ENCODE data around the gene FYN.
A peak's percentile ranks its signal among the peaks of the same experiment; 100 is the strongest.
"Not testable (repeated sequence)": the region's sequence is repeated elsewhere in the genome, so short reads cannot be mapped to it uniquely, and the experiment has no call there.

Gene FYN

DNA sequence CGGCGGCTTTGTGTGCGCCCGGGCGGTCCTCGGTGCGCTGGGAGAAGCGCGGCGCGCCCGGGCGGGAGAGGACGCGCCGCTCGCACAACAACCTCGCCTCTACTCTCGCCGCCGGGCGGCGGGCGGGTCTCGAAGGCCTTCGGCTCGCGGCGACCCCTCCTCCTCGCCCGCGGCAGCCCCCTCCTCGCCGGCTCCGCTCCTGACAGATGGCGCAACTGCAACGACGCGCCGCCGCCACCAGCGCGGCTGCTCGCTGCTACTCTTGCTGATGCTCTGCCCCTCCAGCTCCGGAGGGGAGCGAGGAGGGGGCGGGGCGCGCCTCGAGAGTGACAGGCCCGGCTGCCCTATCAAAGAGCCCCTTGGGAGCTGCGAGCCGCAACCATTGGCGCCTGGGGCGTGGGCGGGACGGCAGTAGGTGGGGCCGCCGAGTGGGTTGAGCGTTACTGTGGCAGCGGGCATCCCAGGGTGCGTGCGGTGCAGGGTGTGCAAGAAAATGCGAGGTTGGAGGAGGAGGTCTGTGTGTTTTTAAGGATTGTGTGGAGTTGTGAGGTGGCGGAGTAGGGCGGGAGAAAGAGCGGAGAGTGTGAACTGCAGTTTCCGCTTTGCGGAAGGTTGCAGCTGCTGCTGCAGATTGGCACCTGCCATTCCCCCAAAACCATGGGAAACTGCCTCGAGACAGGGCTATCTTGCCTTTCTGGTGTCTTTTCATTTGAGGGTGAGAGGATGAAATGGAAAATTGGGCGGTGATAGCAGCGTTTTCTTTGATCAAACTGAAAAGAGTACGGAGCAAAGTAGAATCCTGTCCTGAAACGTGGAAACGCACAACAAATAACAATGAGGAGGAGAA lies at the start of gene FYN:
TSS of gene FYN (minus strand) at position 275 of the 847 bp plus-strand sequence. CDS start 153,401 bp downstream, outside the sequence.
- DNase-seq (ENCODE audit: extremely low spot score, insufficient read length, low read depth), result peak; percentile 98
- peak; percentile 91 for FAIRE-seq

DNA sequence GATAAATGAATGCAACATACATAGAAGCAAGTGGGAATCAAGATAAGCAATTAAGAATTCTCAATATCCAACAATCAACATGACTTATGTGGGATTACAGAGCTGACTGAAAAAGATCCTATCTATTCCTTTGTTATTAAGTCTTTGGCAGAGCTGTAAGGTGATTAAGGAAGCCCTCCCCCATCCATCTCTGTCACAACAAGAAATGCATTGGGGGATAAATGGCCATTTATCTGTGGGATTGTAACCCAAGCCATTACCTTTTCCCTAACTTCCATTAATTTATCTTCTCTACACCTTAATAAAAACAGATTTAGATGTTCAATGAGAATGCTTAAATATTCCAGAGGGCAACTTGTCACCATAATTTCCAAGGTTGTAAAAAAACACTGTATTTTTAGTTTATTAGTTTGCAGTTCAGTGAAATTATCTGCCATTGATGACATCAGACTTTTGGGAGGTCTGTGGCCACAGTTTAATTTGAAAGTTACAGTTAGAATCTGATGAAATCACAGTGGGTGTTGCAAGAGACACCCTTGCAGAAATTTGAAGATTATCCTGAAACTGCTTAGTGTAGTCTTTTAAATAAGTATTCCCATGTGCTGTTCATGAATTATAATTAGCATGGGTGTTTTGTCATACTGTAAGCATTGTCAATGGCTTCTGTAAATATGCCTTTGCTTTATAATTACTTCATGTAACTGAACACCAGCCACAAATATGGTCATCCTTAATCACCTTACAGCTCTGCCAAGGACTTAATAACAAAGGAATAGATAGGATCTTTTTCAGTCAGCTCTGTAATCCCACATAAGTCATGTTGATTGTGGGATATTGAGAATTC lies 49.4 kb upstream of the FYN start:
- no peak for FAIRE-seq
- no peak for DNase-seq (ENCODE audit: extremely low spot score, insufficient read length, low read depth)

GRCh38 chr6:111921103-111921502 lies 47.9 kb upstream of the FYN start:
- no peak for FAIRE-seq
- no peak for DNase-seq (ENCODE audit: extremely low spot score, insufficient read length, low read depth)

GRCh38 chr6:111920578-111920977 lies 47.3 kb upstream of the FYN start:
- FAIRE-seq, result no peak

DNA sequence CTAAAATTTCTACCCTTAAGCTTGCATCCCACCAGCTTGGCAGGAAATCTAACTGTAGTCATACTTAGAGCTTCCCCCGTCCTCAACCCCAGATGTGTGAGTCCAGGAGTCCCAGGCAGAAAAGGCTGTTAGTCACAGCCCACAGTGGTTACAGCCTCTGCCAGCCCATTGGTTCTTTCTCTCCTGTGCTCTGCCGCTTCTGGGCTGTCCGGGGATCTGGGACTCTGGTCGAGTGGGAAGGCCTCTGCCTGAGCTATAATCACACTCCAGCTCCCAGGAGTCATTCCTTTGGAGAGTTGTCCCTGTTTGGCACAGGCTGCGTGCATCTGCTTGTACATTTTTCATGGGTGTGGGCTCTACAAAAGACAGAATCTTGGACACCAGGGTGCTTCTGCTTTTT lies 45.6 kb upstream of the FYN start:
- FAIRE-seq (no peak), DNase-seq (ENCODE audit: extremely low spot score, insufficient read length, low read depth) (no peak)

More at GRCh38 chr6:111920578-111920977, 47.3 kb upstream of the FYN start:
- no peak for DNase-seq (ENCODE audit: extremely low spot score, insufficient read length, low read depth)

DNA sequence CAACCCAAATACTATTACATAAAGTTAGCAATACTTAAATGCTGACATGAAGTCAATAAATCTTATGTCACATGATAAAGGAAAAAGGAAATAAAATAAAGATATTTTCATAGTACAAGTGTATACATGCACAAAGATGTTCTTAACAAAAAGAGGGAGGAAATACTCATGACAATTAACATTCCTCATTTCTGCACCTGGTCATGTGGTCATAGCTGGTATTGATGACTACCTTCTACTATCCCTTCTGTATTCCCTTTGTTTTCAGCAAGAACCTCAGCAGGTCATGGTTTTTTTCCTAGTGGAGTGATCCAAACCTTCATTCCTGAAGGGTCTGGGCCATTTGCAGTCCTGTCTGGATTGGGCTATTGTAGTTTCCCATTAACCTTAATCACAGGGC lies 43.5 kb upstream of the FYN start:
- no peak for FAIRE-seq
- DNase-seq (ENCODE audit: extremely low spot score, insufficient read length, low read depth), result no peak

GRCh38 chr6:111914617-111915016 lies 41.4 kb upstream of the FYN start:
- no peak for FAIRE-seq

DNA sequence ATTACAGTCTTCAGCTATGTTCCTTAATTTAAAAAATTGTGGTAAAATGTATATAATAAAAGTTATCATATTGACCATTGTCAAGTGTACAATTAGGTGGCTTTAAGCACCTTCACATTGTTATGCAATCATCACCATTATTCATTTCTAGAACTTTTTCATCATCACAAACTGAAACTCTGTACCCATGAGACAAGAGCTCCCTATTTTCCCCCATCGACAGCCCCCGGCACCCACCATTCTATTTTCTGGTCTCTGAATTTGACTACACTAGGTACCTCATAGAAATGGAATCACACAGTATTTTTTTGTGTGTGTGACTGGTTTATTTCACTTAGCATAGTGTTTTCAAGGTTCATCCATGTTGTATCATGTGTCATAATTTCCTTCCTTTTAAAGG lies 39.7 kb upstream of the FYN start:
- DNase-seq (ENCODE audit: extremely low spot score, insufficient read length, low read depth) (no peak), FAIRE-seq (no peak)

More at GRCh38 chr6:111914617-111915016, 41.4 kb upstream of the FYN start:
- DNase-seq (ENCODE audit: extremely low spot score, insufficient read length, low read depth), result no peak

DNA sequence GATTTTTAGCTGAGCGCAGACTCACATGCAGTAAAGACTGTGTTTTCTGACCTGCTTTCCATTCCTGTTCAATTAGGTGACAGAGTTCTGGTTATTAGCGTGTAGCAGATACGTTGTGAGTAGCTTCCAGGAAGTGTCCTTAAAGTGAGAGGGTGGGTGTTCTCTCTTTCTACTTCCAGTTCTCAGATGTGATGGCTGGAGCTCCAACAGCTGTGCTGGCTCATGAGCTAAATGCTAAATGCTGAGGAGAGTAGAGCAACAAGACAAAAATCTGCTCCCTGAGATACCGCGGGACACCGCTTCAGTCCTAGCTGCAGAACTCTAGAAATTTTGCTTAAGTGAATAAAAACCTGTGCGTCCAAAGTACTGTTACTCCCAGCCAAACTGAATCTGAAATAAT lies 38.2 kb upstream of the FYN start:
- DNase-seq (ENCODE audit: extremely low spot score, insufficient read length, low read depth) (no peak), FAIRE-seq (no peak)

DNA sequence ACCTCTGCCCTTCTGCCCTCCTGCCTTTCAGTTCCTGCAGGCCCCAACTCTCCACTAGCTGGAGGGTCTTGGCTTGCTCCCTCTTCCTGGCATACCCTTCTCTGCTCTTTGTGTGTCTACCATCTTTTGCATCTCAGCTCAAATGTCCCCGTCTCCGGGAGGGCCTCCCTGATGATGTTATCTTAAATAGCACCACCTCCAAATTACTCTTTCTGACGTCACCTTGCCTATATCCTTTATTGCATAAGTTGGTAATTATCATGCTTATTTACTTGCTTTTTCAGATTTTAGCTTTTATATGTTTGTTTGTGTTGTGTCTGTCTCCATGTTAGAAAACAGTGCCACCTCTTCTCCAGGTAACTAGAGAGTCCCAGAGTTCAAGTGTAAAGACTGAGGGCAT lies 36.0 kb upstream of the FYN start:
- DNase-seq (ENCODE audit: extremely low spot score, insufficient read length, low read depth), result no peak
- FAIRE-seq, result no peak

DNA sequence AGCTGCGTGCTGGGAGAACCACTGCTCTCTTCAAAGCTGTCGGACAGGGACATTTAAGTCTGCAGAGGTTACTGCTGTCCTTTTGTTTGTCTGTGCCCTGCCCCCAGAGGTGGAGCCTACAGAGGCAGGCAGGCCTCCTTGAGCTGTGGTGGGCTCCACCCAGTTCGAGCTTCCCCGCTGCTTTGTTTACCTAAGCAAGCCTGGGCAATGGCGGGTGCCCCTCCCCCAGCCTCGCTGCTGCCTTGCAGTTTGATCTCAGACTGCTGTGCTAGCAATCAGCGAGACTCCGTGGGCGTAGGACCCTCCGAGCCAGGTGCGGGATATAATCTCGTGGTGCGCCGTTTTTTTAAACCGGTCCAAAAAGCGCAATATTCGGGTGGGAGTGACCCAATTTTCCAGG lies 35.1 kb upstream of the FYN start:
- FAIRE-seq; DNase-seq (ENCODE audit: extremely low spot score, insufficient read length, low read depth): not testable (repeated sequence)

DNA sequence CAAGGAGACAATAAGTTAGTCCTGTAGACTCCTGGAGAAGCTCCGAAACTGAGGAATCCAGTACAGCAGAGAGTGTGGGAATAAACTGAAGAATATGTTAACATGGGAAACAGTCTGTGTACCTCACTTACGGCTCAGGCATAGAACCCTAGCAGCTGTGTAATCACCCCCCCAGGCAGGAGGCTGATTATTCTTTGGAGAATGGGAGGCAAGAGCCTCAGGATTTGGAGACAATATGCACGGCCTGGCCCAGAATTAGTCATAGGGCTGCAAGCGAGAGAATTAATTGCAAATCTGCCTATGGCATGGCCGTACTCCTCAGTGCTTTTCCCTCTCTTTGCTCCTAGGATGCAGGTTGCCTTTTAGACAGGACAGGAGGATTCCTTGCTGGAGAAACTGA lies 27.5 kb upstream of the FYN start:
- FAIRE-seq, result no peak
- DNase-seq (ENCODE audit: extremely low spot score, insufficient read length, low read depth), result no peak

DNA sequence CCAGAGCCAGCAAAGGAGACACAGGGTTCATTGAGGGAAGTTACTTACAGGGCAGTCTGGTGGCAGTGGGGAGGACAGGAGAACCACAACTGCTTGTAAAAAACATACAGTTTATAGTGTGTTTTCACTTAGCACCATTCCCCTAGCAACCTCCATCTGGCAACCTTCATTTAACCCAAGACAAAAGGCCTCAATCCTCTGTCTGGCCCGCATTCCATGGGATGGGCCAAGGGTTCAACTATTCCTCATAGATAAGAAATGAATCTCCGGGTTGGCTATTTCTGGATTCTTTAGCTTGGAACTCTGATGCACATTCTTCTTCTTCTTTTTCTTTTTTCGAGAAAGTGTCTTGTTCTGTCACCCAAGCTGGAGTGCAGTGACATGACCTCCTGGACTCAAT lies 26.3 kb upstream of the FYN start:
- FAIRE-seq, result no peak

GRCh38 chr6:111898452-111898851 lies 25.2 kb upstream of the FYN start:
- DNase-seq (ENCODE audit: extremely low spot score, insufficient read length, low read depth) (no peak), FAIRE-seq (peak; percentile 5)

More for the DNA sequence above, 26.3 kb upstream of the FYN start:
- no peak for DNase-seq (ENCODE audit: extremely low spot score, insufficient read length, low read depth)

GRCh38 chr6:111894951-111895350 lies 21.7 kb upstream of the FYN start:
- FAIRE-seq (no peak), DNase-seq (ENCODE audit: extremely low spot score, insufficient read length, low read depth) (no peak)

- no peak for DNase-seq (ENCODE audit: extremely low spot score, insufficient read length, low read depth)
These were observed 21.0 kb upstream of the FYN start for GRCh38 chr6:111894272-111894671.

DNA sequence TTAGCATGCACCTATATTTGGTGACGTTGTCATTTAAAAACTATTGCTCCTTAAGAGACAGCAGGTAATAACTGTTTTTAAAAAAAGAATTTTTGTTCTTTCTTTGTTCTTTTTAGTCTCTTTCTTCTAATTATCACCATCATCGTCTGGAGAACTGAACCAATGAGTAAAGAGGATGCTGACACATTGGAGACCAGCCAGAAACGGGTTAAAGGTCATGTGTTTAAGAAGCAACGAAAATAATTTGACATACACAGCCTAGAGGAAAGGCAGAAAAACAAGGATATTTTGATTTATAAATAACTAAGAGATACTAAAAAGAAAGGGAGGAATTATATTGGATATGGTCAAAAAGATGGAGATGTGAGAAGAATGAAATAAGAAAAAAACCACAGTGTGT lies 19.2 kb upstream of the FYN start:
- DNase-seq (ENCODE audit: extremely low spot score, insufficient read length, low read depth), result no peak
- no peak for FAIRE-seq

More at GRCh38 chr6:111894272-111894671, 21.0 kb upstream of the FYN start:
- no peak for FAIRE-seq

- DNase-seq (ENCODE audit: extremely low spot score, insufficient read length, low read depth) (no peak), FAIRE-seq (no peak)
These were observed 17.7 kb upstream of the FYN start for GRCh38 chr6:111890988-111891387.

GRCh38 chr6:111888928-111889695 lies 15.9 kb upstream of the FYN start:
- DNase-seq (ENCODE audit: extremely low spot score, insufficient read length, low read depth) (no peak), FAIRE-seq (no peak)

DNA sequence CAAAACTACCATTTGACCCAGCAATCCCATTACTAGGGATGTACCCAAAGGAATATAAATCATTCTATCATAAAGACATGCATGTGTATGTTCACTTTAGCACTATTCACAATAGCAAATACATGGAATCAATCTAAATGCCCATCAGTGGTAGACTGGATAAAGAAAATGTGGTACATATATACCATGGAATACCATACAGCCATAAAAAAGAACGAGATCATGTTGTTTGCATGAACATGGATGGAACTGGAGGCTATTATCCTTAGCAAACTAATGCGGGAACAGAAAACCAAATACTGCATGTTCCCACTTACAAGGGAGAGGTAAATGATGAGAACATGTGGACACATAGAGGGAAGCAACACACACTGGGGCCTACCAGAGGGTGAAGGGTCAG lies 13.5 kb upstream of the FYN start:
- FAIRE-seq, result not testable (repeated sequence)

More for the DNA sequence above, 13.5 kb upstream of the FYN start:
- DNase-seq (ENCODE audit: extremely low spot score, insufficient read length, low read depth), result not testable (repeated sequence)
